Measurements from ENCODE around the gene IKZF4.

IKZF4 gene

GRCh38 chr12:55972911-55973598 is 47.8 kb upstream of the IKZF4 start:
- TF ChIP-seq GABPA (IDR thresholded peaks at IDR 0.05; ENCODE audit: low read depth) (no peak), CTCF (IDR thresholded peaks at IDR 0.05; ENCODE audit: insufficient read depth, low read length) (no peak), REST (IDR thresholded peaks at IDR 0.05; ENCODE audit: insufficient replicate concordance, low read depth) (no peak), SPI1 (IDR thresholded peaks at IDR 0.05; ENCODE audit: borderline replicate concordance, low read depth) (peak; percentile 80), POLR2AphosphoS5 (IDR thresholded peaks at IDR 0.05; ENCODE audit: low read depth) (no peak)
- DNase-seq (ENCODE audit: low read depth in 1 of 2, low spot score in 1 of 2), result peak in 1 of 2 experiments; percentile 30
- H3K4me3 ChIP-seq (replicated peaks; ENCODE audit: insufficient read depth, low read length), result peak overlapping the region; percentile 48
- H3K27me3 ChIP-seq (ENCODE audit: insufficient read depth, poor library complexity, severe bottlenecking), result no peaks in the 10 kb centered on the region
- H3K27ac ChIP-seq (replicated peaks), result peak overlapping the region; percentile 57

- Histone ChIP-seq H3K4me3 (replicated peaks; ENCODE audit: insufficient read depth, low read length) (peak within 1 kb of the TSS; percentile 99), H3K27ac (replicated peaks) (peak within 1 kb of the TSS; percentile 79), H3K27me3 (ENCODE audit: insufficient read depth, poor library complexity, severe bottlenecking) (no peaks in the 10 kb centered on the region)
- peak; percentile 100 for DNase-seq (ENCODE audit: low read depth in 1 of 2, low spot score in 1 of 2)
- TF ChIP-seq GABPA (IDR thresholded peaks at IDR 0.05; ENCODE audit: low read depth), result peak; percentile 46; the same call in 1 of the 2 replicates
- TF ChIP-seq POLR2AphosphoS5 (IDR thresholded peaks at IDR 0.05; ENCODE audit: low read depth), result peak; percentile 83
- no peak for TF ChIP-seq CTCF (IDR thresholded peaks at IDR 0.05; ENCODE audit: insufficient read depth, low read length)
Measured at GRCh38 chr12:55973599-55974307, 47.1 kb upstream of the IKZF4 start, which contains the start of gene RAB5B. RAB5B (plus strand) TSS chr12:55974078; CDS start chr12:55986961, 12,883 bp downstream.

- H3K27ac ChIP-seq (replicated peaks), result peak overlapping the region; percentile 79
- peak overlapping the region; percentile 99 for H3K4me3 ChIP-seq (replicated peaks; ENCODE audit: insufficient read depth, low read length)
- H3K27me3 ChIP-seq (ENCODE audit: insufficient read depth, poor library complexity, severe bottlenecking), result no peaks in the 10 kb centered on the region
- peak; percentile 50 to 66 for DNase-seq (ENCODE audit: low read depth in 1 of 2, low spot score in 1 of 2)
- TF ChIP-seq GABPA (IDR thresholded peaks at IDR 0.05; ENCODE audit: low read depth) (no peak), REST (IDR thresholded peaks at IDR 0.05; ENCODE audit: insufficient replicate concordance, low read depth) (no peak), CTCF (IDR thresholded peaks at IDR 0.05; ENCODE audit: insufficient read depth, low read length) (no peak), POLR2AphosphoS5 (IDR thresholded peaks at IDR 0.05; ENCODE audit: low read depth) (no peak), SPI1 (IDR thresholded peaks at IDR 0.05; ENCODE audit: borderline replicate concordance, low read depth) (no peak)
Measured at GRCh38 chr12:55974308-55974730, 46.5 kb upstream of the IKZF4 start.
